T-helper 2 cell (primary cell): ENCODE data around the gene RORB.
A peak's percentile ranks its signal among the peaks of the same experiment; 100 is the strongest.
"Not testable (repeated sequence)": the region's sequence is repeated elsewhere in the genome, so short reads cannot be mapped to it uniquely, and the experiment has no call there.

Experiments
- DNase-seq, 5 experiments: peaks; one replicate each; pipeline versions ENCODE4 v3.0.0 to v3.0.0-alpha.2; 2012 to 2022

RORB gene

GRCh38 chr9:74517188-74517587 is 20.1 kb downstream of the RORB start:
- DNase-seq, result no peak

GRCh38 chr9:74519419-74519818 is 22.3 kb downstream of the RORB start:
- no peak for DNase-seq

DNA sequence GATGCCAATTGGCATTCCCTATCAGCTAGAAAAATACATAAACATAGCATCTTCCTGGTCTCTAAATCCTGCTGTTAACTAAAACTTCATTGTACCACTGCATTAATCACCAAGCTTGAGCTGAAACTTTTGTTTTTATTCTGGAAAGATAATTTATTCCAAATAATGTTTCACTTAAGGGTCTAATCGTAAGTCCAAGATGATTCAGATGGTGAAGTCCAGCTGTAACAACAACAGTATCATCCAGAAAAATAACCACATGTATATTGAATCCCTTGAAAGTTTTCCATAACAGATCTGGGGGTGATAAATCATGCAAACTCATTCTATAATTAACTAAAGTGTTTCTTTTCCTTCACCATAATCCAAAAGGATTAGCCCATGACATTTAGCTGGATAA is 23.9 kb downstream of the RORB start:
- no peak for DNase-seq

GRCh38 chr9:74524289-74524688 is 27.2 kb downstream of the RORB start:
- DNase-seq, result no peak

GRCh38 chr9:74526215-74526614 is 29.1 kb downstream of the RORB start:
- no peak for DNase-seq

DNA sequence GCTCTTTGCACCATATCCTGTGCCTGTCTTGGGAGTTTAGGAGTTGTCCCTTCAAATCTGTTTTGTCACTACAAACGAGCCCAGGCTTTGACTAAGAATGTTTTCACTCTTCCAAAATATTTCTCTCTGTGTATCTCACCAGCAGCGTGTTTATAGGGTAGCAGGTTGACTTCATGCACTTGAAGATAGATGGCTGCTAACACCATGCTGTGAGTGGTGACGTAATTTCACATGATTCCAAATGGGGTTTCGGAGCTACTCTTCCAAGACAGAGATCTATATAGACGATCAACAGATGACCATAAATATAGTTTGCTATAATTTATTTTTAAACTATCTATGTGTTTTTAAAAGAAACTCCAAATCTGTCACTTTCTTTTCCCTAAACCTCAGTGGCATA is 30.6 kb downstream of the RORB start:
- DNase-seq, result no peak

DNA sequence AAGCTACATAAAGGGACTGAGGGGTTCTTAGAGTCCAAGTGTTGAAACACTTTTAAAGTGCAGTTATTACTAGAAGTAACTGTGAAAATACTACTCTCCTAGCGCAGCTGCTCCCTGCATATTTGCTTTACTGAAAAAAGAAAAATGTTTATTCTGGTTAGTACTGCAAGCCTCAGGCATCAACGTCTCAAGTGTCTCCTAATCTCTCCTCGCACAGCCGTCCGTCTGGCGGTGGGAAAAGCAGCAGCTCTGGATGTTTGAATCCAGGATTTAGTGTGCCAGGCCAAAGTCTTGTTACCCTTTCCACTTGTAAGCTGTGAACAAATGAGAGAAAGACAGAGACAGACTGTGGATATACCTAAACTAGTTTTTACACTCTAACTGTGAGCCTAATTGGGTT is 31.1 kb downstream of the RORB start:
- DNase-seq, result no peak

DNA sequence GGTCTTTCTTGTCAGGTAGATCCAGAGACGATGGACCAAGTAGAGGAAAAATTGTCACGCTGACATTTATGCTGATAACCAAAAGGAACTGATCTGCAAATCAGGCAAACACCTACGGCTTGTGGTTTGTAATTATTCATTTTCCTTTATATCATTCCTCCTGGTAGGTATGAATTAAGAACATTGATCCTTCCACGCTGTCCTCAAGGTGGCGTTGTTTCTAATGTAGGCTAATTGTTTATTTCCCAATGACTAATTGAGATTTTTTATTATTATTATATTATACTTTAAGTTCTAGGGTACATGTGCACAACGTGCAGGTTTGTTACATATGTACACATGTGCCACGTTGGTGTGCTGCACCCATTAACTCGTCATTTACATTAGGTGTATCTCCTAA is 33.3 kb downstream of the RORB start:
- not testable (repeated sequence) for DNase-seq

DNA sequence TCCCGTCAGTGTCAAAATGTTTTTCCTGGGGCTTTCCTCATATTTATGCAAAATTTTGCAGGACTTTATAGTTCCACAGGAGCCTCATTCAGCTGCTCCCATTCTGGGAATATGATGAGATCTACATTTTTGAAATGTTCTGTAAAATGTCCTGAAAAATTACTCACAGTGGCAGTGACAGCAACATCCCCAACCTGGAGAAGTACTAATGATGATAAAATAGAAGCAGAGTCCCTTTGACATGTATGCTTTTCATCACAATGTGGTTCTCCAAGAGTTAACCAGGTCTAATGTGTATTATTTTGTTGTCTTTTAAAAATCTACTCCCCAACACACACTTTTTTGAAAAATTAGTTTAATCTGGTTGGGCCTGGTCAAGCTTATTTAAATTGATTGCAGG is 36.1 kb downstream of the RORB start:
- no peak for DNase-seq

DNA sequence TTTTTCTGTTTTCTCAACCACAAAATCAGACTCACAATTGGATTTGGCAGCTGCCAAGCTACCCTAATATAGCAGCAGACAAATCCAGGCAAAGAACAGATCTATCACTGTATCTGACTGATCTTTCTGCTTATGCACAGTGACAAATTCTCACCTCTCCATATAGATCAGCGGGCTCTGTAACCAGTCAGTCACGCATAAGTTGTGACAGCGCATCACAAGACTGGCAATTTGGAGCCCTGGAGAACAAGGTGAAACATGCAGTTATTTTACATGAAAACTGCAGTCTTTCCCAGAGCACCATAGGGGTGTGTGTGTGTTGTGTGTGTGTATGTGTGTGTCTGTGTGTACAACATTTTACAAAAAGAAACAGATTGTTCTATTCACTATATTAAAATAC is 37.7 kb downstream of the RORB start:
- no peak for DNase-seq

- no peak for DNase-seq
Measured at GRCh38 chr9:74543145-74543544, 46.0 kb downstream of the RORB start.

DNA sequence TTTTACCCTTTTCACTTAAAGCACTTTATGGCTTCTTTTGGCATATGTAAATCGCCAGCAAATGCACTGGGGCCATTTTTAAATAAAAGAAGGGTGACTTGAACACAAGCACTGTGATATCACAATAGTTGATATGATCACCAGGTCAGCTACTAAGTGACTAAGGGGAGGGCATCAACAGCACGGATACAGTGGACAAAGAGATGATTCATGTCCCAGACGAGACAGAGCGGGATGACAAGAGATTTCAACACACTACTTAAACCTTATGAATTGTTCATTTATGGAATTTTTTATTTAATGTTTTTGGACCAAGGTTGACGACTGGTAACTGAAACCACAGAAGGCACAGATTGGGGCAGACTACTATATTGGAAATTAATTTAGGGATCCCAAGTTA is 54.1 kb downstream of the RORB start:
- no peak for DNase-seq

DNA sequence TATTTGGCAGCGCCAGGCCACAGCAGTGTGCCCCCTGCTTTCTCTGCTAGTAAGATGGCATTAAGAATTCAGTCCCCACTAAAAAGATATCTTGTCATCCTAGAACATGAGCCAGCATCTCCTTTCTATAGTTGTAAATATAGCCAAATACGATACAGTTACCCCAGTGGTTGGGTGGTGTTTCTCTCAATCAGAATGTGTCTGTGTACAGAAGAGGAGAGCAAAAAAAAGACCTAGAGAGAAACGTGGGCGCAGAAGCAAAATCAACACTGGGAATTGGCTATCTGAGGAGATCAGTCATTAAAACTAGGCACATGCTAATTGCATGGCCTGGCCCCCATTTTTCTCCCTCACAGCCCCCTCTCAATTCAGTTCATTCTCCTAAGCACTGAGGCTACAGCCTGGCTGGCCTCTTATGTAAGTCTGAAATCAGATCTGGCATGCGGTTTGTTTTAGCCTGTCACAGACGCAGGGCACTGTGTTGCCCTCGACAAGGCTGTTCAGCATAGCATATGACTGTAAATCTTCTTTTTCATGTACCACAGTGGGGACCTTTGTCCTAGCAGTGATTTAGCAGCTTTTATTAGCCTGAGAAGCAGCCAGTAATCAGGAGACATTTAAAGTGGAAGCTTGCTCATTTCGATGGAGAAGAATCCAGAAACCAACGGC is 57.8 kb downstream of the RORB start:
- DNase-seq, result no peak

DNA sequence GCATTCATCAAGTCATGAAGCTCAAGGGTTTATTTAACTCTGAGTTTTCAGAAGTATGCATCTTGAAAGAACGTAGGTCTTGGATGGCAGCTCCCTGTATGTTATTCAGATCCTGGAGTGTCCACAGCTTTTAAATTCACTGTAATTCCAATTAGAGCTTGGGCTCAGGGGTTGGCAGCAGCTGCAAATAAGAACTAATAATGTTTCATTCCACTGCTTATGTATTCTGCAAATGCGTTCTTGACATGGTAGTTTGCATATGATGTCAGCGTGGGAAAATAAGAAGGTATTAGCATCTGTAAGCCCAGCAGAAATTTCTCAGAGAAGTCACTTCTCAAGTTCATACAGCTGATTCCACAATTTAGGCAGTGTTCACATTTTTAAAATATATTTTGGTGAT is 58.4 kb downstream of the RORB start:
- no peak for DNase-seq

GRCh38 chr9:74556685-74557084 is 59.5 kb downstream of the RORB start:
- DNase-seq, result peak in 1 of 5 experiments; percentile 61

GRCh38 chr9:74557571-74557970 is 60.4 kb downstream of the RORB start:
- DNase-seq, result no peak

DNA sequence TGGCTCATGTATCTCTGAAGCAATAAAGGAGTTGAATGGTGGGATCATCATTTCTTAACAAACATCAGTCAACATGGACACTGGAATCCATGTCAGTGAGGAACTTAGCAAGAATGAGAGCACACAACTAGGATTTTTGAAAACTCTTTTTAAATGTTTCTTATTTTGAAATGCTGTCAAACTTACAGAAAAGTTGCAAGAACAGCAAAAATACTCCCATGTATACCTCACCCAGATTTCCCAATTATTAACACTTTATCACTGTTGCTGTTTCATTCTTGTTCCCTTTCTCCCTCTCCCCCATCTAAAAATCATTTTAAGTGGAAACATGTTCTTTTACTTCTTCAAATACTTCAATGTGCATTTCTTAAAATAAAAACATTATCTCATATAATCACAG is 65.5 kb downstream of the RORB start:
- no peak for DNase-seq

GRCh38 chr9:74570879-74571512 is 73.9 kb downstream of the RORB start:
- DNase-seq, result peak in 1 of 5 experiments; percentile 13

GRCh38 chr9:74573640-74574191 is 76.6 kb downstream of the RORB start:
- no peak for DNase-seq

DNA sequence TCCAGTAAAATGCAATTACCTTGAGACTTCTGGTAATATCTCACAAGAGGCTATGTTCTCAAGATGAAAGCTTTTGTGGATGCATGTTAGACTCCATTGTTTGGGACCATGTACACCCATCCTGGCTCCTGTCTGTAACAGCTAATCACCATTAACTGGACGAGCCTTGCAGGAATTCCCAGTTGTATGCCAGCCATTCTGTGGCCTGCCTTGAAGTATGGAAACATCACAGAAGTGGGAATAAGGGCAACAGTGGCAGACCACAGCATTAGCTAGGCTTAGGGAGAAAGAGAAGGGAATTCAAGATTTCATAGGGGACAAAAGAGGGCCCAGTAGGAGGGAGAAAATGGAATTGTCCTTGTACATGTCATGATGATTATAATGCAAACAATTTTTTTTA is 79.0 kb downstream of the RORB start:
- DNase-seq, result no peak

GRCh38 chr9:74577956-74578355 is 80.8 kb downstream of the RORB start:
- DNase-seq, result no peak

- no peak for DNase-seq
Measured at GRCh38 chr9:74589576-74589975, 92.4 kb downstream of the RORB start.

- no peak for DNase-seq
Measured at GRCh38 chr9:74595286-74595685, 98.2 kb downstream of the RORB start.

DNA sequence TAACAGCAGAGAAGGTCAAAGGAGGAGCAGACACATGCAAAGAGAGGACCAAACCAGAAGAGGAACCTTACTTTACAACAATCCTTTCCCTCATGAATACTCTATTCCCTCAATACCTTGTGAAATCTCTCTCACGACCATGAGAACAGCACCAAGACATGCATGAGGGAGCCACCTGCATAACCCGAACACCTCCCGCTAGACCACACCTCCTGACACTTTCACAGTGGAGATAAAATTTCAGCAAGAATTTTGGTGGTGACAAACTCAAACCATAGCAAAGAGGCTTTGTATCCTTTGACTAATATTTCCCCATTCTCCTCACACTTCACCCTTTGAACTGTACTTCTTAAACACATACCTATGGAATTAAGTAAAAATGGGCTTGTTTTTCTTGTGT is 101.7 kb downstream of the RORB start:
- DNase-seq, result no peak
